Adipocyte (in vitro differentiated cells): Measurements from ENCODE around the gene STRIP2.
A peak's percentile ranks its signal among the peaks of the same experiment; 100 is the strongest.

Experiments used
- DNase-seq: peaks from one replicate; pipeline ENCODE4 v3.0.0-alpha.2; 2015; ENCODE audit warnings: low read depth
- H3K27me3 ChIP-seq: replicated peaks from 2 replicates; pipeline ENCODE4 v1.7.0; 2013; ENCODE audit warnings: mild to moderate bottlenecking, low read length, moderate library complexity; ENCODE audit not compliant: control insufficient read depth, insufficient read depth
- H3K36me3 ChIP-seq: 2 replicates; pipeline ENCODE4 v1.7.0; 2013; ENCODE audit warnings: low read length, mild to moderate bottlenecking, moderate library complexity; ENCODE audit not compliant: control insufficient read depth, insufficient read depth, severe bottlenecking
- H3K4me1 ChIP-seq: 2 replicates; pipeline ENCODE4 v1.7.0; 2013; ENCODE audit warnings: mild to moderate bottlenecking, low read length, moderate library complexity; ENCODE audit not compliant: control insufficient read depth, insufficient read depth
- H3K4me3 ChIP-seq: 2 replicates; pipeline ENCODE4 v1.7.0; 2013; ENCODE audit warnings: mild to moderate bottlenecking, low read length, moderate library complexity
- H3K9ac ChIP-seq: 2 replicates; pipeline ENCODE4 v1.7.0; 2013; ENCODE audit warnings: mild to moderate bottlenecking, low read length, moderate library complexity
- H3K9me3 ChIP-seq: 2 replicates; pipeline ENCODE4 v1.7.0; 2013; ENCODE audit warnings: mild to moderate bottlenecking, low read length, moderate library complexity; ENCODE audit not compliant: control insufficient read depth

The STRIP2 gene

DNA sequence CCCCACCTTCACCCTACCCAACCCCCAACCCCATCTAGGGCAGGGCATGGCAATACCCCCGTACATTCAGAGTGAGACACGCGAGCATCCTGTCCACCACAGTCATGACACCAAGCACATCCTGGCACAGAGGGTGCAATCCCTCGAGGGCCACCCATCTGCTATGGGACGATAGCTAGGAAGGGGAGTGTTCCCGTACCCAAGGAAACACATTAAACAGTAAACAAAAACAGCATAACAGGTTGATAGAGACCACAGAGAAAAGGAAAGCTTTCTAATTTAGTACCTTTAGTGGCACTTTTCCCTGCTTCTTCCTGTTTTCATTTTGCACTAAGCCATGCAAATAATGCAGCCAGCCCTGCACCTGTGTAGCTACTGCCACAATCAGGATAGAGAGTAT, 65.8 kb downstream of the STRIP2 start:
- no peak for DNase-seq
- Histone ChIP-seq H3K9me3 (no peaks in the 10 kb centered on the region), H3K27me3 (no peaks in the 10 kb centered on the region), H3K36me3 (no peaks in the 10 kb centered on the region), H3K4me3 (no peak overlapping the region), H3K4me1 (no peaks in the 10 kb centered on the region), H3K9ac (no peak overlapping the region)

DNA sequence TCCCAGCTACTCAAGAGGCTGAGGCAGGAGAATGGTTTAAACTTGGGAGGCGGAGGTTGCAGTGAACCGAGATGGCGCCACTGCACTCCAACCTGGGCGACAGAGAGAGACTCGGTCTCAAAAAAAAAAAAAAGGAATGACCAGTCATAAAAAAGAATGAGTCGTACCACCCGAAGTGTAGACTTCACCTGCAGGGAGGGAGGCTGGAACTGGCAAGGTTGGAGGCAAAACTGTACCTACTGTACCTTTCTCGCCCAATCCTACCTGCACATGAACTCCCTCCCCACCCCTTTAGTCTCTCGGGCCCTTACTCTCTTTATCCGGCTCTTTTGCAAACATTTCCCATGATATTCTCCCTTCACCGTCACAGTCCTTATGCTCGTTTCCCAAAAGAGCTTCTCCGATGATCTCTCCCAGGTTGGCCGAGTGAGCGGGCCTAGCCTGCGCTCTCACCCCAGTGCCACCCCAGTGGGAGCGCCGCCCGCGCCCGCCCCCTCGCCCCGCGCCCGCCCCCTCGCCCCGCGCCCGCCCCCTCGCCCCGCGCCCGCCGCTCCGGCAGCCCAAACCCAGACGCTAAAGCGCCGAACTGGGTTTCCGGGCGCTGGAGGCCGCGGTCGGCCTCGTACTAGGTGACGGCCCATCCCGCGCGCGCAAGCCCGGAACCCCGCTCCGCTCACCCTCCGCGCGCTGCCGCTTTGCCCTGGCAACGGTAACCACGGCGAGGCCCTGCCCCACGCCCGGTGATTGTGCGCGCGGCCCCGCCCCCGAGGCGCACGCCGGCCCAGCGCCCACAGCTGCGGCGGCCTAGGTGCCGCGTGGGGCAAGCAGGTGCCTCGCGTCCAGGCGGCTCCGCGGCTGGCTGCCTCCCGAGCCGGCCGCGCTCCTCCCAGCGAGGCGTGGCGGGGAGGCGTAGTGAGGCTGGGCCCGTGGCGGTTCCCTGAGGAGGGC, 67.8 kb downstream of the STRIP2 start, which contains the start of gene SMKR1:
SMKR1 (plus strand) TSS at position 772 of the 948 bp plus-strand sequence. CDS start 294 bp downstream, outside the sequence.
- Histone ChIP-seq H3K9ac (peak within 1 kb of the TSS; percentile 15), H3K27me3 (no peaks in the 10 kb centered on the region), H3K4me3 (peak within 1 kb of the TSS; percentile 78), H3K9me3 (no peaks in the 10 kb centered on the region), H3K36me3 (no peaks in the 10 kb centered on the region), H3K4me1 (no peaks in the 10 kb centered on the region)
- DNase-seq: peak; percentile 78

DNA sequence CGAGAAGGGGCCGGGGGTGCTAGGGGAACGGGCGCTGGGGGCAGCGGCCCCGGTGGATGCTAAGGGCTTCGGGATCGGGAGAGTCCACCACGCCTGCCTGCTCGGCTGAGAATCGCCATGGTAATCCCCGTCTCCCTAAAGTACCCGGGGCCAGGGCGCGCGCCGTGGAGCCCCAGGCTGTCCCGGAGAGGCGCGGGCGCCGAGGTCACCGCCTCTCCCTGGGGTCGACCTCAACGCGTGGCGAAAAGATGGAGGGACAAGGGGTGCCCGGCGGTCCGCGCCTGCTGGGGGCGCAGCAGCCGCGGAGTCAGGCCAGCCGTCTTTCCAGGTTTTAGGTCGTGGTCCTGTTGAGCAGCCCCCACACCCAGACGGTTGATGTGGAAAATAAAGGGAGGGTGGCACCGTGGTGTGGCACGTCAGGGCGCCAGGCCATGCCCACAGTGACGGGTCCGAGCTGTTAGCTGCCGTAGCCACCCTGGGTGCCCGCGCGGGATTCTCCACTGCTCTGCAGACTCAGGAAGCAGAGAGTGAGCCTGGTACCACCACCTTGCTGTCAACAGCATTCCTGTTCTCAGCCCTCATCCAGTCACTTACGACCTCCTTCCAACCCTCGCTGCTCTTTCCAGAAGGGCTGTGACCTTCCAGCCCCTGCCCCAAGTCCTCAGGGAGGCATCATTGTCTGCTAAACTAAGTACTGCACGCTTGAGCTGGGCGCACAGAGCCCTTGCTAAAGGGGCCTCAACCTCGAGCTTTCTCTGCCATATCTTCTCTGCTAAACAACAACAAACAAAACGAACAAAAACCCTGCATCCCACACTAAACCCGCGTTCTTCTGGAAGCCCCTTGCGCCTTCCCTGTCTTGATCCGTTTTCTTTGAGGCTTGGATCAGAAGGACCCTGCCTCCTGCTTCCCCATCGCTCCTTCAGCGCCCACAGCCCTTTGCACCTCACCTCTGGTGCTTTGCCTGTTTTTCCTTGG, 68.8 kb downstream of the STRIP2 start:
- no peak for DNase-seq

DNA sequence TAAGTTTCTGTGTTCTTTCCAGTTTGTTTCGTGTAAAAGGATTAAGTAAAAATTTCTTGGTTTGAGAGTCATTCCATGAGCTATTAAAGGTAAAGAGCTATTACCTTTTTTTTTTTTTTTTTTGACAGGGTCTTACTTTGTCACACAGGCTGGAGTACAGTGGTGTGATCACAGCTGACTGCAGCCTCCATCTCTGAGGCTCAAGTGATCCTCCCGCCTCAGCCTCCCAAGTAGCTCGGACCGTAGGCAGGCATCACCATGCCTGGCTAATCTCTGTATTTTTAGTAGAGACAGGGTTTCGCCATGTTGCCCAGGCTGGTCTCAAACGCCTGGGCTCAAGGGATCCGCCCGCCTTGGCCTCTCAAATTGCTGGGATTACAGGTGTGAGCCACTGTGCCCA, 69.5 kb downstream of the STRIP2 start:
- Histone ChIP-seq H3K9ac (no peak overlapping the region), H3K36me3 (no peaks in the 10 kb centered on the region), H3K4me1 (no peaks in the 10 kb centered on the region), H3K4me3 (no peak overlapping the region), H3K9me3 (no peaks in the 10 kb centered on the region), H3K27me3 (no peaks in the 10 kb centered on the region)
- DNase-seq: no peak

More for the DNA sequence above, 68.8 kb downstream of the STRIP2 start:
- H3K9ac ChIP-seq: peak overlapping the region; percentile 15
- no peaks in the 10 kb centered on the region for H3K4me1 ChIP-seq
- no peaks in the 10 kb centered on the region for H3K36me3 ChIP-seq
- H3K9me3 ChIP-seq: no peaks in the 10 kb centered on the region
- H3K27me3 ChIP-seq: no peaks in the 10 kb centered on the region
- H3K4me3 ChIP-seq: peak overlapping the region; percentile 78

DNA sequence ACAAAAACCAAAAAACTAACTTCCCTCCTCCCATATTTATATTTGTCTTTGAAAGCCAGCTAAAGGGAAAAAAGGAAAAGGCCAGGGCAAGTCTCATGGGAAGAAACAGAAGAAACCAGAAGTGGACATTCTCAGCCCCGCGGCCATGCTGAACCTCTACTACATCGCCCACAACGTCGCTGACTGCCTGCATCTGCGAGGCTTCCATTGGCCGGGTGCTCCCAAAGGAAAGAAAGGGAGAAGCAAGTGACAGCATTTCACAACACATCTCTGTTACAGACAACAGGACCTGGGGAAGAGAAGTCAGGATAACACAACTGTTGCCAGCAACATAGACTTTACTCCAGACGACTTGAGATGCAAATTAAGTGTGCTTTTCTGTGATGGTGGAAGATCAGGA, 78.0 kb downstream of the STRIP2 start:
- no peak for DNase-seq
- H3K4me3 ChIP-seq: no peak overlapping the region
- H3K4me1 ChIP-seq: no peaks in the 10 kb centered on the region
- peaks cover 7% of the 10 kb centered on the region for H3K27me3 ChIP-seq
- H3K9ac ChIP-seq: no peak overlapping the region
- no peaks in the 10 kb centered on the region for H3K9me3 ChIP-seq
- no peaks in the 10 kb centered on the region for H3K36me3 ChIP-seq

DNA sequence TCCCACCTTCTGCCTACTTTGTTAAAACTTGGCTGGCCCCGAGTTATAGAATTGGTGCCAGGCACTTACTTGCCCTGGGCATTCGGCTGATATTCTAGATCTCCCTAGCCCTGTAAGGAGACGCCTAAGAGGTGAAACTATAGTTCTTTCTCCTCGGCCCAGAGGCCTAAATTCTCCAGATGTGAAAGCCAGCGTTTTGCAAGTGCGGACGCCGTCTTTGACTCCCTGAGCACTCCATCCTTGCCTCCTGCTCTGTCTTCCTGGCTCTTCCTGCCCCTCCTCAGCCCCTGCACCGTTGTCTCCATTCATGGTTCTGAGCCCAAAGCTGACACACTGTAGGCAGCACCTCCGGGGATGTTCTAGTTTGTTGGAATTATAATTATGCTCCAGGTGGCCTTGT, 79.3 kb downstream of the STRIP2 start:
- H3K36me3 ChIP-seq: no peaks in the 10 kb centered on the region
- DNase-seq: no peak
- no peak overlapping the region for H3K4me3 ChIP-seq
- no peak overlapping the region for H3K9ac ChIP-seq
- no peaks in the 10 kb centered on the region for H3K9me3 ChIP-seq
- peaks cover 7% of the 10 kb centered on the region for H3K27me3 ChIP-seq
- H3K4me1 ChIP-seq: no peaks in the 10 kb centered on the region

DNA sequence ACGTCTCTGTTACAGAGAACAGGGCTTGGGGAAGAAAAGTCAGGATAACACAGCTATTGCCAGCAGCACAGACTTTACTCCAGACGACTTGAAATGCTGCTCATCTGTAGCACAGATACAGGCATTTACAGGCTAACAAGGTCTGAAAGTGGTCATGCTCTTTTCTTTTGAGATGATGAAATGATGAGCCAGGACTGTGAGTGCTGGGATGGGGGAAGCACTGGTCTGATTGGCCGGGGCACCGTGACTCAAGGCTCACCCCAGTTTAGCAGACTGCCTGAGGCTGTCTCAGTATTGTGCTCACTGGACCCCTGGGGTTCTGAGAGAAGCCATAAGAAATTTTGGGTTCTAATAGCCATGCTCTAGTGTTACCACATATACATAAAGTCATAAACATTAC, 80.5 kb downstream of the STRIP2 start:
- H3K4me1 ChIP-seq: no peaks in the 10 kb centered on the region
- H3K4me3 ChIP-seq: no peak overlapping the region
- DNase-seq: peak; percentile 23
- no peaks in the 10 kb centered on the region for H3K9me3 ChIP-seq
- H3K27me3 ChIP-seq: peaks cover 7% of the 10 kb centered on the region
- H3K36me3 ChIP-seq: no peaks in the 10 kb centered on the region
- H3K9ac ChIP-seq: no peak overlapping the region

DNA sequence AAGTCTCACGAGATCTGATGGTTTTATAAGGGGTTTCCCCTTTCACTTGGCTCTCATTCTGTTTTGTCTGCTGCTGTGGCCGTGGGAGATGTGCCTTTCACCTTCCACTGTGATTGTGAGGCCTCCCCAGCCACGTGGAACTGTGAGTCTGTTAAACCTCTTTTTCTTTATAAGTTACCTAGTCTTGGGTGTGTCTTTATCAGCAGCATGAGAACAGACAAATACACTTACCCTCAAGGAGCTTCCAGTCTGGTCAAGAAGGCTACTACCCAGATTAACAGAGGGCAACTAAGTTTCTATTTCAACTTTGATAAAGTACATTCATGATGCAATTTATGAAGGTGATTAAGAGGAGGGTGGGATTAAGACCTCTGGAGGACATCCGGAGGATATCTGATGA, 81.1 kb downstream of the STRIP2 start:
- peaks cover 11% of the 10 kb centered on the region for H3K27me3 ChIP-seq
- no peaks in the 10 kb centered on the region for H3K9me3 ChIP-seq
- H3K4me3 ChIP-seq: no peak overlapping the region
- no peak for DNase-seq
- no peaks in the 10 kb centered on the region for H3K36me3 ChIP-seq
- no peaks in the 10 kb centered on the region for H3K4me1 ChIP-seq
- H3K9ac ChIP-seq: no peak overlapping the region

DNA sequence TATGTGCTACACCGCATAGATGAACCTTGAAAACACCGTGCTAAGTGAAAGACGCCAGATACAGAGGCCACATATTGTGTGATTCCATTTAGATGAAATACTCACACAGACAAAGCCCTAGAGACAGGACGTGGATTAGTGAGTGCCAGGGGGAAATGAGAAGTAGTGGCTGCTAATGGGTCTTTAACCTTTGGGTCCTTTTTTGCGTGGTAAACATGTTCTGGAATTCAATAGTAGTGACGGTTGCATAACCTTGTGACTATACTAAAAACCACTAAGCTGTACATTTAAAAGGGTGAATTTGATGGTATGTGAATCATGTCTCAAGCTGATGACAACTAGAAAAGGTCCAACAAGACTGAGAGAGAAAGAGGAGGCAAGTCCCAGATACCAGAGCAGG, 83.7 kb downstream of the STRIP2 start:
- DNase-seq: no peak
- no peaks in the 10 kb centered on the region for H3K4me1 ChIP-seq
- no peak overlapping the region for H3K4me3 ChIP-seq
- no peak overlapping the region for H3K9ac ChIP-seq
- H3K27me3 ChIP-seq: peaks cover 28% of the 10 kb centered on the region
- H3K36me3 ChIP-seq: no peaks in the 10 kb centered on the region
- H3K9me3 ChIP-seq: no peaks in the 10 kb centered on the region

DNA sequence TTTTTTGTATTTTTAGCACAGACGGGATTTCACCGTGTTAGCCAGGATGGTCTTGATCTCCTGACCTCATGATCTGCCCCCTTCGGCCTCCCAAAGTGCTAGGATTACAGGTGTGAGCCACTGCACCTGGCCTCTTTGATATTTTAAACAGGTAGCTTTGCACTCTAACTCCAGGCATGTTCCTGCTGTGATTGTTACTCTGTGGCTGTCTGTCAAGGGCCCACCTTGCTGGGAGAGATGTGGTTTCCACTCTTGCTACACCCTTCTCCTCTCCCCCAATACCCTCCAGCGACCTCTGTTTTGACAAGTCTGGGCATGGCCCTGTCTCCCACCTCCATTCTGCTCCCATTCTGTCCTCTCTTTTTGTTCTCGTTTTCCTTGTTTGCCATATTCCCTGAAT, 85.2 kb downstream of the STRIP2 start:
- Histone ChIP-seq H3K9me3 (no peaks in the 10 kb centered on the region), H3K4me1 (peaks cover 4% of the 10 kb centered on the region), H3K36me3 (no peaks in the 10 kb centered on the region), H3K9ac (no peak overlapping the region), H3K27me3 (peaks cover 24% of the 10 kb centered on the region), H3K4me3 (no peak overlapping the region)
- DNase-seq: no peak
